Testis (tissue), 3 donors: ENCODE results near the gene CFAP54. TPM values are rescaled to one million over a fixed set of nuclear protein-coding genes. Genes with fewer than 3 reads are reported as not detected.
A peak's percentile ranks its signal among the peaks of the same experiment; 100 is the strongest.

Source experiments
- DNase-seq: peaks from one replicate; pipeline ENCODE4 v3.0.0-alpha.2; 2019
- H3K27ac ChIP-seq, 2 donors: fragments of 200-600 bp; sonication (generic); one replicate each; pipeline ENCODE4 v1.5.1; 2019
- H3K27me3 ChIP-seq: fragments of 200-600 bp; sonication (generic); one replicate; pipeline ENCODE4 v1.5.1; 2019
- H3K36me3 ChIP-seq: fragments of 200-600 bp; sonication (generic); one replicate; pipeline ENCODE4 v1.5.1; 2017; ENCODE audit warnings: low read depth; ENCODE audit errors: missing control alignments
- H3K4me1 ChIP-seq: fragments of 200-600 bp; sonication (generic); one replicate; pipeline ENCODE4 v1.5.1; 2019
- H3K4me3 ChIP-seq, 2 donors: fragments of 200-600 bp; sonication (generic); one replicate each; pipeline ENCODE4 v1.5.1; 2017 to 2019
- H3K9me3 ChIP-seq: fragments of 200-600 bp; sonication (generic); one replicate; pipeline ENCODE4 v1.5.1; 2017
- CTCF ChIP-seq, 3 experiments: fragments of 450-650 bp in 2 of 3; fragments of 200-600 bp in 1 of 3; sonication (generic) in 1 of 3; IDR thresholded peaks; one replicate each; pipeline ENCODE4 v1.5.1; 2016 to 2019; ENCODE audit warnings: antibody characterized with exemption in 3 of 3, mild to moderate bottlenecking in 2 of 3, moderate library complexity in 1 of 3
- POLR2A ChIP-seq: fragments of 450-650 bp; IDR thresholded peaks from one replicate; pipeline ENCODE4 v1.6.1; 2017; ENCODE audit warnings: antibody characterized with exemption, mild to moderate bottlenecking, moderate library complexity
- WGBS, 2 donors: methylation state at CpG; one replicate each; pipeline ENCODE4 v1.1.5; 2018; 5-methylcytosine and 5-hydroxymethylcytosine counted together
- intact Hi-C: fragments of 100-400 bp; cut with DNase I; formaldehyde crosslinking; loops from one replicate; pipeline ENCODE4 v1.15.1; 2023; ENCODE audit warnings: low total_unique reads
- polyA plus RNA-seq: library from polyadenylated mRNA; stranded (reverse); fragments of 350-450 nt; fragmentation: Illumina TruSeq; extraction: RNeasy Lipid Tissue Mini Kit (QIAGEN cat#74804); gene quantifications from one replicate; pipeline ENCODE4 v1.2.3, GENCODE V29; 2014; ENCODE audit warnings: low read depth, low replicate concordance; ENCODE audit not compliant: insufficient read depth
- total RNA-seq, 2 donors: library from RNA; depleted of rRNA; stranded (reverse); fragments of >200 nt; gene quantifications; one replicate each; pipeline ENCODE4 v1.2.3, GENCODE V29; 2016

Gene CFAP54
- total and polyA plus RNA-seq, 3 donors from 2014 or later = 8.4 to 36.9 (median 14.4) TPM

- H3K9me3 ChIP-seq = no peaks in the 10 kb centered on the region
- no peaks in the 10 kb centered on the region for H3K27me3 ChIP-seq
- no peak overlapping the region for H3K4me3 ChIP-seq
- 64 to 72% methylated on average over 6 of the region's 6 CpGs for WGBS, 2 donors
- no peaks in the 10 kb centered on the region for H3K36me3 ChIP-seq
- DNase-seq = no peak
- intact Hi-C loops = no loop called here
- peak overlapping the region in 1 of 2 donors; percentile 43 for H3K27ac ChIP-seq
- TF ChIP-seq CTCF (IDR thresholded peaks at IDR 0.05) (no peak), POLR2A (no peak)
- H3K4me1 ChIP-seq = no peaks in the 10 kb centered on the region
These were observed 43.4 kb upstream of the CFAP54 start for GRCh38 chr12:96445691-96446583.

GRCh38 chr12:96447256-96447655 lies 42.1 kb upstream of the CFAP54 start:
- no peak for DNase-seq
- Histone ChIP-seq H3K27ac (no peak overlapping the region), H3K4me1 (no peaks in the 10 kb centered on the region), H3K36me3 (no peaks in the 10 kb centered on the region), H3K4me3 (no peak overlapping the region), H3K9me3 (no peaks in the 10 kb centered on the region), H3K27me3 (no peaks in the 10 kb centered on the region)
- intact Hi-C loops = no loop called here
- TF ChIP-seq POLR2A (no peak), CTCF (IDR thresholded peaks at IDR 0.05) (no peak)
- WGBS, 2 donors = 79% methylated on average over 3 of the region's 3 CpGs

GRCh38 chr12:96448300-96448699 lies 41.1 kb upstream of the CFAP54 start:
- H3K9me3 ChIP-seq = no peaks in the 10 kb centered on the region

GRCh38 chr12:96452261-96452922 lies 37.0 kb upstream of the CFAP54 start:
- no peaks in the 10 kb centered on the region for H3K9me3 ChIP-seq
- no peaks in the 10 kb centered on the region for H3K27me3 ChIP-seq
- H3K36me3 ChIP-seq = no peaks in the 10 kb centered on the region
- intact Hi-C loops = no loop called here
- 78 to 85% methylated on average over 3 of the region's 3 CpGs for WGBS, 2 donors
- no peak for DNase-seq
- H3K27ac ChIP-seq = no peak overlapping the region
- no peaks in the 10 kb centered on the region for H3K4me1 ChIP-seq
- TF ChIP-seq CTCF (IDR thresholded peaks at IDR 0.05) = no peak
- TF ChIP-seq POLR2A = no peak
- no peak overlapping the region for H3K4me3 ChIP-seq

More at GRCh38 chr12:96448300-96448699, 41.1 kb upstream of the CFAP54 start:
- Histone ChIP-seq H3K27ac (no peak overlapping the region), H3K4me3 (no peak overlapping the region), H3K27me3 (no peaks in the 10 kb centered on the region), H3K4me1 (no peaks in the 10 kb centered on the region), H3K36me3 (no peaks in the 10 kb centered on the region)
- 79 to 88% methylated on average over 3 of the region's 3 CpGs for WGBS, 2 donors
- no peak for DNase-seq
- intact Hi-C loops = no loop called here
- TF ChIP-seq POLR2A = no peak
- no peak for TF ChIP-seq CTCF (IDR thresholded peaks at IDR 0.05)
